Astrocyte (in vitro differentiated cells and primary cell): Measurements from ENCODE around the gene CDKN2B-AS1. TPM values are rescaled to one million over a fixed set of nuclear protein-coding genes. Genes with fewer than 3 reads are reported as not detected.

Source experiments
- DNase-seq: peaks from one replicate; pipeline ENCODE4 v3.0.0-alpha.2; 2010; ENCODE audit warnings: low read depth
- FAIRE-seq: peaks from 2 replicates; lab custom pipeline; 2011; peaks lifted over from hg19 to GRCh38; lab: Jason Lieb, UNC
- H2AFZ ChIP-seq: 2 replicates; pipeline ENCODE4 v1.6.0; 2012; ENCODE audit warnings: low read depth, low read length, inconsistent platforms
- H3K27ac ChIP-seq: 2 replicates; pipeline ENCODE4 v1.5.1; 2011; ENCODE audit warnings: low read depth, low read length, inconsistent platforms
- H3K27me3 ChIP-seq: 2 replicates; pipeline ENCODE4 v1.6.0; 2011; ENCODE audit warnings: low read length, inconsistent platforms; ENCODE audit not compliant: insufficient read depth
- H3K36me3 ChIP-seq: 2 replicates; pipeline ENCODE4 v1.5.1; 2011; ENCODE audit warnings: low read length, inconsistent platforms; ENCODE audit not compliant: insufficient read depth
- H3K4me1 ChIP-seq: 2 replicates; pipeline ENCODE4 v1.5.1; 2011; ENCODE audit warnings: low read length, inconsistent platforms; ENCODE audit not compliant: insufficient read depth
- H3K4me2 ChIP-seq: 2 replicates; pipeline ENCODE4 v1.6.0; 2012; ENCODE audit warnings: low read length, inconsistent platforms
- H3K4me3 ChIP-seq: 2 replicates; pipeline ENCODE4 v1.5.1; 2011; ENCODE audit warnings: low read depth, mild to moderate bottlenecking, low read length, inconsistent platforms; ENCODE audit not compliant: insufficient read depth
- H3K79me2 ChIP-seq: 2 replicates; pipeline ENCODE4 v1.6.0; 2012; ENCODE audit warnings: mild to moderate bottlenecking, low read length, inconsistent platforms; ENCODE audit not compliant: insufficient read depth
- H3K9ac ChIP-seq: 2 replicates; pipeline ENCODE4 v1.6.0; 2012; ENCODE audit warnings: mild to moderate bottlenecking, low read length, inconsistent platforms
- H3K9me3 ChIP-seq: 2 replicates; pipeline ENCODE4 v1.5.1; 2012; ENCODE audit warnings: low read depth, mild to moderate bottlenecking, low read length, inconsistent platforms; ENCODE audit not compliant: insufficient read depth
- H4K20me1 ChIP-seq: 2 replicates; pipeline ENCODE4 v1.6.0; 2012; ENCODE audit warnings: low read length, inconsistent platforms; ENCODE audit not compliant: insufficient read depth
- H3K27ac Mint-ChIP-seq: one replicate; pipeline ENCODE4 v1.8.0; 2021; ENCODE audit warnings: mild to moderate bottlenecking, mixed read lengths; ENCODE audit not compliant: unreplicated experiment
- H3K27me3 Mint-ChIP-seq: one replicate; pipeline ENCODE4 v1.8.0; 2021; ENCODE audit warnings: low read depth, mixed read lengths; ENCODE audit not compliant: unreplicated experiment
- H3K36me3 Mint-ChIP-seq: one replicate; pipeline ENCODE4 v1.8.0; 2021; ENCODE audit warnings: low read depth, mixed read lengths; ENCODE audit not compliant: unreplicated experiment
- H3K4me1 Mint-ChIP-seq: one replicate; pipeline ENCODE4 v1.8.0; 2021; ENCODE audit warnings: low read depth, mixed read lengths; ENCODE audit not compliant: unreplicated experiment
- H3K4me3 Mint-ChIP-seq: one replicate; pipeline ENCODE4 v1.8.0; 2021; ENCODE audit warnings: mild to moderate bottlenecking, moderate library complexity, mixed read lengths; ENCODE audit not compliant: unreplicated experiment
- H3K9me3 Mint-ChIP-seq: one replicate; pipeline ENCODE4 v1.8.0; 2021; ENCODE audit warnings: mild to moderate bottlenecking, mixed read lengths; ENCODE audit not compliant: unreplicated experiment
- EZH2 ChIP-seq: IDR thresholded peaks from 2 replicates; pipeline ENCODE4 v1.6.1; 2012; ENCODE audit warnings: mild to moderate bottlenecking, low read length, inconsistent platforms; ENCODE audit not compliant: insufficient read depth
- total RNA-seq: library from RNA; stranded (reverse); gene quantifications from 2 replicates; pipeline ENCODE4 v1.2.1, GENCODE V29; 2021
- TF ChIP-seq, protein P1 (sequence below): IDR thresholded peaks from 2 replicates; pipeline ENCODE4 v1.5.1; 2011; ENCODE audit warnings: low read depth, mild to moderate bottlenecking, inconsistent platforms, low read length, moderate library complexity; ENCODE audit not compliant: insufficient read depth

CDKN2B-AS1 gene
- total RNA-seq, 1 donor from 2014 or later, result 2.3 TPM

DNA sequence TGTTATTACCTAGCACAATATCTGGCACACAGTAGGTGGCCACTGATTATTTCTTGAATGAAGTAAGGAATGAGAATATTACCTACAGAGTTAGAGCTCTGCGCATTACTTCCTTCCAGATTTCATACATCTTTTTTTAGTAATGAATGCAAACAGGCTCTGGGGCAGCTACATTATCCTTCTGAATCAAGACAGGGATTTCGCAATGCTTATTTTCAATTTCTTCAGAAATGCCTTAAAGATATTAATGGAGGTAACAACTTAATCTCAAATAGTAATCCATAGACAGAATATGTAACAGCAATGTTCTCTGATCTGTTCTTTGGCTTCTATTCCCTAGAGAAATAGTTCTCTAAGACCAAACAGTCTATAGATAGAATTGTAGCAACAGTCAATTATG lies 33.0 kb upstream of the CDKN2B-AS1 start:
- H3K36me3 Mint-ChIP-seq, result peaks cover 3% of the 10 kb centered on the region
- no peak for TF ChIP-seq EZH2
- TF ChIP-seq, protein P1, sequence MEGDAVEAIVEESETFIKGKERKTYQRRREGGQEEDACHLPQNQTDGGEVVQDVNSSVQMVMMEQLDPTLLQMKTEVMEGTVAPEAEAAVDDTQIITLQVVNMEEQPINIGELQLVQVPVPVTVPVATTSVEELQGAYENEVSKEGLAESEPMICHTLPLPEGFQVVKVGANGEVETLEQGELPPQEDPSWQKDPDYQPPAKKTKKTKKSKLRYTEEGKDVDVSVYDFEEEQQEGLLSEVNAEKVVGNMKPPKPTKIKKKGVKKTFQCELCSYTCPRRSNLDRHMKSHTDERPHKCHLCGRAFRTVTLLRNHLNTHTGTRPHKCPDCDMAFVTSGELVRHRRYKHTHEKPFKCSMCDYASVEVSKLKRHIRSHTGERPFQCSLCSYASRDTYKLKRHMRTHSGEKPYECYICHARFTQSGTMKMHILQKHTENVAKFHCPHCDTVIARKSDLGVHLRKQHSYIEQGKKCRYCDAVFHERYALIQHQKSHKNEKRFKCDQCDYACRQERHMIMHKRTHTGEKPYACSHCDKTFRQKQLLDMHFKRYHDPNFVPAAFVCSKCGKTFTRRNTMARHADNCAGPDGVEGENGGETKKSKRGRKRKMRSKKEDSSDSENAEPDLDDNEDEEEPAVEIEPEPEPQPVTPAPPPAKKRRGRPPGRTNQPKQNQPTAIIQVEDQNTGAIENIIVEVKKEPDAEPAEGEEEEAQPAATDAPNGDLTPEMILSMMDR, result no peak
- H3K27ac Mint-ChIP-seq, result no peak overlapping the region
- Histone ChIP-seq H3K79me2 (no peaks in the 10 kb centered on the region), H3K4me2 (no peak overlapping the region), H2AFZ (no peak overlapping the region), H3K4me1 (peaks cover 10% of the 10 kb centered on the region), H3K4me3 (no peak overlapping the region), H3K27me3 (peaks cover 2% of the 10 kb centered on the region), H3K36me3 (no peaks in the 10 kb centered on the region), H3K27ac (no peak overlapping the region), H4K20me1 (no peaks in the 10 kb centered on the region), H3K9me3 (no peaks in the 10 kb centered on the region), H3K9ac (no peak overlapping the region)
- FAIRE-seq (no peak), DNase-seq (no peak)
- peaks cover 21% of the 10 kb centered on the region for H3K9me3 Mint-ChIP-seq
- no peaks in the 10 kb centered on the region for H3K4me1 Mint-ChIP-seq
- H3K27me3 Mint-ChIP-seq, result peaks cover 45% of the 10 kb centered on the region
- no peak overlapping the region for H3K4me3 Mint-ChIP-seq

DNA sequence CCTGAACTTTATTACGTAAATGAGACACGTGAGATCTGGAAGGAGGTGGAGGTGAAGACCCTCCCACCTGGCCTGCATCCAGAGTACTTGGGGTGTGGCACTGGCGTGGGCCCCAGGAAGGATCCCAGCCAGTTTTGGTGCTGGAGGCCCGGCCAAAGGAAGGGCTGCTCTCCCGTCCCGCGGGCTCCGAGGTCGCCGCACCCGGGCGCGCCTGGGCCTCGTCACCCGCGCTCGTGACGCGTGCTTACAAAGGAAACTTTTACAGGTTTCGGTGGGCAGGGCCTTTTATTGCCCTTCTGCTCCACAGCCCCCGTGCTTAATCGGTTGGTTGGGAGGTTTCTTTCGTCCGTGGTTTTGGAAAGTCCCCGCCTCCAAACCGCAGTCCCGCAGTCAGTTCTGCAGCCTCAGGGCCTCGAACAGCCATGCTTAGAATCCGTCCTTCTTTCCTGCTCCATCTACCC lies 29.6 kb upstream of the CDKN2B-AS1 start:
- peaks cover 4% of the 10 kb centered on the region for H3K36me3 ChIP-seq
- peak; percentile 53 for DNase-seq
- H3K9me3 ChIP-seq, result peaks cover 4% of the 10 kb centered on the region
- Mint-ChIP-seq H3K36me3 (peaks cover 17% of the 10 kb centered on the region), H3K9me3 (peaks cover 38% of the 10 kb centered on the region), H3K27ac (peak overlapping the region; percentile 53), H3K27me3 (peaks cover 73% of the 10 kb centered on the region), H3K4me1 (peaks cover 2% of the 10 kb centered on the region), H3K4me3 (peak overlapping the region; percentile 75)
- peaks cover 29% of the 10 kb centered on the region for H3K27me3 ChIP-seq
- peak overlapping the region; percentile 48 for H3K4me3 ChIP-seq
- H3K4me1 ChIP-seq, result peaks cover 16% of the 10 kb centered on the region
- H2AFZ ChIP-seq, result peak overlapping the region; percentile 88
- FAIRE-seq, result no peak
- peaks cover 17% of the 10 kb centered on the region for H4K20me1 ChIP-seq
- TF ChIP-seq, protein P1, result no peak
- TF ChIP-seq EZH2, result no peak
- peak overlapping the region; percentile 64 for H3K9ac ChIP-seq
- H3K27ac ChIP-seq, result no peak overlapping the region
- peak overlapping the region; percentile 91 for H3K4me2 ChIP-seq
- no peaks in the 10 kb centered on the region for H3K79me2 ChIP-seq

DNA sequence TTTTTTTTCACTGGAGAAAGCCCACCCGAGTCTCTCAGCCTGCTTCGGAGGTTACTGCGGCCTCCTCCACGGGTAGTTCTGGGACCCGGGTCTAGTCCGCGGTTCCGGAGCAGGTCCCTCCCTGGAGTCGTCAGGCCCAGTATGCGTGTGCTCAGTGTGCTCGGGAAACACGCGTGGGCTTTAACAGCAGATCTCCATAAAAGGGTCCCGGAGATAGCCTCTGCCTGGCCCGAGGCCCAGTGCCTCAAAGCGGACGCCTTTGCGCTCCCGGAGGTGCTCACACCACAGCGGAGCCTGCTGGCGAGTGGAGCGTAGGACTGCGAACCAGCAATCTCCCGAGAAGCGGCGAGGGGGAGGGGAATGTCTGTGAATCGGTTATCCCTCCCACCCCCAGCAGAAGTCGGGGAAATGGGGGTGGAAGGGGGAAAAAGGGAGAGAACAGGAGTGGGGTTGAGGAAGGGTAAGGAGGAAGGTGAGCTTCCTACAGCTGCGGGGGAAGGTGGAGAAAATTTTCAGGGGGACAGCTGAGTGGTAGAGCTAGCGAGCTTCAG lies 29.1 kb upstream of the CDKN2B-AS1 start:
- H3K27ac ChIP-seq, result no peak overlapping the region
- FAIRE-seq (no peak), DNase-seq (peak; percentile 65)
- TF ChIP-seq, protein P1, result peak; percentile 47
- TF ChIP-seq EZH2, result peak; percentile 35
- peaks cover 40% of the 10 kb centered on the region for H3K9me3 Mint-ChIP-seq
- peaks cover 2% of the 10 kb centered on the region for H3K4me1 Mint-ChIP-seq
- peak overlapping the region; percentile 48 for H3K4me3 ChIP-seq
- H3K4me1 ChIP-seq, result peaks cover 16% of the 10 kb centered on the region
- peaks cover 34% of the 10 kb centered on the region for H3K27me3 ChIP-seq
- H3K36me3 ChIP-seq, result peaks cover 9% of the 10 kb centered on the region
- peaks cover 22% of the 10 kb centered on the region for H3K36me3 Mint-ChIP-seq
- peak overlapping the region; percentile 75 for H3K4me3 Mint-ChIP-seq
- H3K27ac Mint-ChIP-seq, result peak overlapping the region; percentile 53
- no peaks in the 10 kb centered on the region for H3K79me2 ChIP-seq
- H3K9ac ChIP-seq, result peak overlapping the region; percentile 64
- peaks cover 8% of the 10 kb centered on the region for H3K9me3 ChIP-seq
- peak overlapping the region; percentile 91 for H3K4me2 ChIP-seq
- peak overlapping the region; percentile 88 for H2AFZ ChIP-seq
- peaks cover 77% of the 10 kb centered on the region for H3K27me3 Mint-ChIP-seq
- peaks cover 22% of the 10 kb centered on the region for H4K20me1 ChIP-seq
